Amniotic epithelial cell (primary cell): Measurements from ENCODE around the gene OLFML2B.
"Not testable (repeated sequence)": the region's sequence is repeated elsewhere in the genome, so short reads cannot be mapped to it uniquely, and the experiment has no call there.

Experiments
- DNase-seq: peaks from one replicate; pipeline ENCODE4 v3.0.0-alpha.2; 2010; ENCODE audit warnings: low read depth

Gene OLFML2B

DNA sequence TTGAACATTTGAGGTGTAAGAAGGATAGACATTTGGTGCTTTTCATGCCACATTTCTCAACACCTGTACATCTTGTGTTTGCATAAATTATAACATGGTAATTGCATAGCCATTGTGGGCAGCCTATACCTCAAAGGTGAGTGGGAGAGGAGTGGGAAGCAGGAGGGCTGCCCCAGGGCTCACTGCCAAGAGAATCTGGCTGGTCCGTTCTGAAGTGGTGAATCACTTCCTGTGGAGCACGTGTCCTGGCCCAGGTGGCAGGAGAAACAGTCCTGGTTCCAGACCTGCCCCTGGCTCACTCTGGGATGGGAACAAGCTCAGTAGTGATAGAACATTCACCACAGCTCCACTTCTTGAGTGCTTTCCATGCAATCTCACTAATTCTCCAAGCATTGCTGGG, 11.6 kb upstream of the OLFML2B start:
- peak; percentile 20 for DNase-seq

DNA sequence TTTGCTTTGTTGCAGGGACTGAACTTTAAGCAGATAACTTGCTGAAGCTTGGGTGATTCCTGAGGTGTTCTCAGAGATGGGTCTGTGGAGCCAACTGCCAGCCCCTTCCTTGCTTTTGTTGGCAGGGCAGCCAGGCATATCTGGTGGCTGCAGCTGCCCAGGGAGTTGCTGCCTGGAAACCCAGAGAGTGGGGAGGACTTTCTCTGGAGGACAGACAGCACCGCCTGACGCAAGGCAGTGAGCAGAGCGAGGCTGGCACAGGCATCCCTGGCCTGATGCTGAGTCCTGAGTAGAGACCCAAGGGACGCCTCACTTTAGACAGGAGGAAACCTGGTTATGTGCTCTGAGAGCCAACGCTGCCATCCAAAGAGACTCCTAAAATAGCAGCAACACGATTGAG, 9.8 kb upstream of the OLFML2B start:
- DNase-seq: no peak

DNA sequence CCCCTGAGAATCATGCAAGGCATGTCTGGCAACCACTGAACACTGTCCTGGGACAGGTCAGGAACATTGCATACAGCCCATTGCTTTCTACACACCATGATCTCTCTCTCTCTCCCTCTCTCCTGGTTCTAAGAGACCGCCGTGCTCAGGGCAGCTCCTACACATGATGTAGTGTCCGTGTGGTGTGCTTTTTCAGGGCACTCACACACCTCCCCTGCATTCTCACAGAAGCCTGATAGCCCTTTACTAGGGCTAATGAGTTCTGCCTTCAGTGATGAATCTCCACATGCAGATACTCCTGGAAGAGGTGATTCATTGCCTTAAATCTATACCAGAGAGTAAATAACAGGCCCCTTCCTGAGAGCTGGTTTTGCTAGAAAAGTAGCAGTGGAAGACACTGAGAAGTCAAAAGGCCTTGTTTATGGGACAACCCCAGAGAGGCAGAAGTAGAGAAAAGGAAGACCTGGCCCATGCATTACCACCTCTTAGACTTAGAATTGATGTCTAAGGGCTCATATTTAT, 7.2 kb upstream of the OLFML2B start:
- peak; percentile 65 for DNase-seq

DNA sequence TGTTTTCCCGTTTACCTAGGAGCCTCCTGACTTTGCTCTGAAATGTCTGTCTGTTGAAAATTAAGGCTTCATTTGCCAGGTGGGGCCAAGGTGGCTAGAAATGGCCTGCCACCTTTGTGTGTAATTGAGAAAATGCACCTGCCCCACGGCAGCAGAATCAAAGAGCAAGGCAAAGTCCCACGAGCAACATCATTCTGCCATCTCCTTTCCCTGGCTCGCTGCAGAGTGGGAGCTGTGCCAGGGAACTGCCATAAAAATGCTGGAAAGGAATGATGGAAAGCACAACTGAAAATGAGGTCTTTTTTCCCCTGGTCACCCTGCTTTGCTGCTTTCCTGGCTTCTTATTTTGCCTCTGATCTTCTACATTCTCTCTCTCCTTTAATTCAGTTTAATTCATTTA, 5.5 kb upstream of the OLFML2B start:
- DNase-seq: no peak

DNA sequence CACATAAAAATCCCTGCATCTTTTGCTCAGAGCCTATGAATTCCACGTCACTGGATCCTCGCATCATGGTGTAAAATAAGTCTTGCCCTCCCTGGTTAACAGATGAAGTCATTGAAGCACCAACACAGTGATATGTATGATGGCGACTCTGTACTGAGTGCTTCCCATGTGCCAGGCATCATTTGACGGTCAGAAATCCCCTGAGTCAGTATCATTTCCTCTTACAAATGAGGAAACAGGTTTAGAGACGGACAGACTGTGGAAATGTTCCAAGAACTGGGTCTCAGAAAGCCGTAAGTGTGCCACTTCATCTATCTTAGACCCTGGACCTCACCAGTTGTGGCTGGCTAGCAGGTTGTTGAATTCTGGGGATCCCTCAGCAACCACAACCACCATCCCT, 5.1 kb upstream of the OLFML2B start:
- no peak for DNase-seq

DNA sequence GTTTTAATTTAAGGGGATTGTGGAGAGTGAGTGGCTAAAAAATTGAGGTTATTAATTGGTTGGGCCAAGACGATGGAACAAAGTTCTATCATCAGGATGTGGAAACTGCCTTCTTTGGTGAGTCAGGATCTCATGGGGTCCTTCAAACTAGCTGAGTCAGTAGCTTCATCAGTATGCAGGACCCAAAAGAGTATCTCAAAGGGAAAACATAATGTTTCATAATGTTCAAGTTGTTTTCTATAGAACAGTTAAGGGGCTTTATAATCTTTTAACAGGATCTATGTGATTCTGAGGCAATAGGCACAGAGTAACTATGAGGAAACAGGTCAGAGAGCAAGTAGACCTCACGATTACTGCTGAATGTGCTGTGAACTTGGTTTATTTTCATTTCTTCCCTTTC, 3.2 kb upstream of the OLFML2B start:
- DNase-seq: peak; percentile 60

DNA sequence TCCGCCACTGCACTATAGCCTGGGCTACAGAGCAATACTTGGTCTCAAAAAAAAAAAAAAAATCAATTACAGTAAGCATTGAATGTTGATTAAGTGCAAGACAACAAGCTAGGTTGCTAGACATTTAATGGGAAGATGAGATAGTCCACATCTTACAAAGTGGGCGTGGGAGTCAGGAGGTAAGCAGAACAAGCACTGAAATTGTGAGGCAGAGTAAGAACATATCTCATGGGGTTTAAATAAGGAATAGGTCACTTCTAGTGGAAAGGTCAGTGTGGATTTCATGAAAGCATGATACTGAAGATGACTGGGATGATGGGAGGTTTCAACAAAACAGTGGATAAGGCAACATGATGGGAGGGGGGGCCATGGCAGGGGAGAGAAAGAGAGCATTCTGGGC, 1.9 kb upstream of the OLFML2B start:
- DNase-seq: no peak

DNA sequence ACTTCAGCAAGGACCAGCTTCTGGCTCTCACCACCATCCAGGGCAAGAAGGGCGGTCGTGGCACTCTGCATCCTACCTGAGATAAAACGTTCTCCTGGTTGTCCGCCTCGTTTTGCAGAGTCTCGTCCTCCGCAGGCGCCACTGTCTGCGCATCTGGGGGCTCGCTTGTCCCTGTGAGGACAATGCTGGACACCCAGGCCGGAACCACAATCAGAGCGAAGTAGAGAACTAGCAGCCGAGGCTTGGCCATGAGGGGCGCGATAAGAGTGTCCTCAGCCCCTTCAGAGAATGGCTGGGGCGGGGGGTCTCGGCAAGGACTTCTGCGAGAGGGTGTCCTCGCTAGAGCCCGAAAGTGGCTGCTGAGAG, 505 bp downstream of the OLFML2B start:
- no peak for DNase-seq

DNA sequence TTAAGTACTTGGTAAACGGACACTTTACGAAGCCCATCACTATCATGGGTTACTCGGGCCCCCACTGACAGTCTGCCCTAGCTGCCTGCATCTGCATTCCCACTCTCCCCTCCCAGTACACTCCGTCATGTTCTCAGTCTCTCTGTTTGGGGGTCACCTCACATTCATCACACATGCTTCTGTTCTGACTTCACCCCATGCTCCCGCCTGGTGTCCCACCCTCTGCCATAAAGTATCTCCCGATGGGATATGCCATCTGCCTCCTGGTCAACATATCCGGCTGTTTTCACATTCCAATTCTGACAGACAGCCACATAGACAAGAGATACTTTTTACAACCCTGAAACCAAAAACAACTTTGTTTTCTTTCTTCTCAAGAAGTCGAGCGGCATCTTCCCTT, 1.0 kb downstream of the OLFML2B start:
- DNase-seq: no peak

DNA sequence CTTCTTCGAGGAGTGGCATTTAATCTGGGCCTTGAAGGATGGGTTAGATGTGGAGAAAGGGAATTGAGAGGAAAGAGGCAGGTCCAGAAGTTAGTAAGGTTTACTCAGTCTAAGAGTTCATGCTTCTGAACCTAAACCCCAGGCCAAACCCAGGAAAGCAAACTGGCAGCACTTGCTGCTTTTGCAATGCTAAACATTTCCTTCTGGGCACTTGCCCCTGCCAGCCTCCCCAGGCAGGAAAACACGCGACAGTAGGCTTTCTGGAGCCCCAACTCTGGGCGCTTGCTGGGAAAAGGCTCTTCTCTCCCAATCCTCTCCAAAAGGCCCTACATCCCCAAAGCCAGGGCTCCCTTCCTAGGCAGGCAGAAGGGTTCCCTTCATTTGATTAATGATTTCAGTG, 2.5 kb downstream of the OLFML2B start:
- DNase-seq: no peak

DNA sequence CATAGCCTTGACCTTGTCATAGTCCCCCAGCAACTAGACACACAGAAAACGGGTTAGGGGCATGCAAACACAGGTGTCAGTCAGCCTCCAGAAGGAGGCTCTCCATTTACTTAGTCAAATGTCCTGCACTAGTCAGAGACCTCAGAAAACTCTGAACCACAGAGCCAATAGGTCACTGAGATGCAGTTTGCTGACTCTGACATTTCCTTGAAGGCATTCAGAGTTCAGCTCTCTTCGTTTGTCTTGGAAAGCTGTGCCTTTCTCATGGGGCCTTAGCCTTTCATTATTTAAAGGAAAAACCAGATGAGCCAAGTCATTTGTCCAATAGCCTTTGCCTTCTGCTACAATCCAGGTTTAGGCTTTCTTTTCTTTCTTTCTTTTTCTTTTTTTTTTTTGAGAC, 3.5 kb downstream of the OLFML2B start:
- no peak for DNase-seq

DNA sequence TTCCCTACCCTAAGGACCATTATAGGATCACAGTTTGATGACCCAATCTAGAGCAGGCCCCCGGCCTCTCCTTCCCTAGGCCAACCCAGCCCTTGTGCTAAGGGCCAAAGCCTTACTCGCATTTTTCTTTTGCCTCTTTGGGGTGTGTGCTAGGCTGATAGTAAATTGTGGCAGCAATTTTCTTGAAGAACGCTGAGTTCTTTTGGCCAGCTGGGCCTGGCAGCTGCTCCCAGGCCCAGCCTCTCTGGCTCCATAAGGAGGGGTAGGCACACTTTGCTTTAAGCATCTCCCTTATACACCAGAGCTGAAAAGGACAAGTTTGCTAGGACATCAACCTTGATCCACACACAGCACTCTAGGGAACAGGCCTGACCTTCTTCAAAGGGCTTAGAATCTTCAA, 4.2 kb downstream of the OLFML2B start:
- no peak for DNase-seq

DNA sequence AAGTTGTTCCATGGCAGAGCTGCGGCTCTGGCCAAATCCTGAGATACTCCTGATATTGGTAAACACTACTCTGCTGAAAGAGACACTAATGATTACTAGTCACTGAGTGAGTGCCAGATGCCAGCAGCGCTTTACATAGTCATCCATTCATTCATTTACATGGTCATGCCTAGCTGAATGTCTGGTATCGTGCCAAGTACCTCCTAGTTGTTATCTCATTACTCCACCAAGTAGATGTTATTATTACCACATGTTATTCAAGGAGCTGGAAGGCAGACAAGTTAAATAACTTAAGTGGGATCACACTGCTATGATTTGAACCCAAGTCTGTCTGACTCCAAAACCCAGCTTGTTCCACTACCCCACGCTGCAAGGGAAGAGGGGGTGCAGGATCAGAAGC, 4.7 kb downstream of the OLFML2B start:
- DNase-seq: peak; percentile 65

DNA sequence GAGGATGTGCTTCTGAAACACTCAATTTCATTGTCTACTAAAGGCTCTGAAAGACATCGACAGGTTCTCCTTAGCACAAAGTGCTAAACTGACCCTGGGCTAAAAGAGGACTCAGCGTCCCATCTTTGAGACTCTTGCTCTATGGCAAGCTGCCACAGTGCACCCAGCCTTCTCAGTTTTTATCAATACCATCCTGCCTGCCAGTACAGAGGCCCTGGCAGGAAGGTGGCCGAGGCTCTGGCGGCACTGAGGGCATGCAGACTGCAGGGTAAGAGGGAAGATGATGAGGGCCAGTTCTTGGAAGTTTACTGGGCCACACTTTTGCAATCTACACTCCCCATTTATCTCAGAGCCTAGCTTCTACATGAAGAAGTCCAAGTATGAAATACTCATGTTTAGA, 5.3 kb downstream of the OLFML2B start:
- DNase-seq: no peak

DNA sequence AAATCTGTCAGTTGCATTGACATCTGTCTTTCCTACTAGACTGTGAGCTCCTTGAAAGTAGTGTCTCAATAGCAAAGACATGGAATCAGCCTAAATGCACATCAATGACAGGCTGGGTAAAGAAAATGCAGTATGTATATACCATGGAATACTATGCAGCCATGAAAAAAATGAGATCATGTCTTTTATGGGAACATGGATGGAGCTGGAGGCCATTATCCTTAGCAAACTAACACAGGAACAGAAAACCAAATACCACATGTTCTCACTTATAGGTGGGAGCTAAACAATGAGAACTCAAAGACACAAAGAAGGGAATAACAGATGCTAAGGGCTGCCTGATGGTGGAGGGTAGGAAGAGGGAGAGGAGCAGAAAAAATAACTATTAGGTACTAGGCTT, 5.9 kb downstream of the OLFML2B start:
- not testable (repeated sequence) for DNase-seq

DNA sequence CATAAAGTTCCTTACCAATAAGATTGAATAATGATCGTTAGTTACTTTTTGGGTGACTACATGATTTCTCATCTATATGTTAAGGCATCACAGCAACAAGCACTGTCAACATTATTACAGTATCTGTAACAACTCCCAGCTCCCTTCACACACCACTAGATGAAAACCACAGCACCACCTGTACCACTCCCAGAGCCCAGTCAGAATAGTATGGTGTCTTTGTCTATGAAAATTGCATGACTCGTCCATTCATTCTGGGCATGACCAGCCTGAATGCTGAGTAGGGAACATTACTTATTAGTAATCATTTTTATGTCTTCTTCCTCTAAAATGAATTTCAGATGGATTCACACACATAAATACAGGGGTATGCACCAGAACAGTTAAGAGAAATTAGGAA, 7.0 kb downstream of the OLFML2B start:
- no peak for DNase-seq

DNA sequence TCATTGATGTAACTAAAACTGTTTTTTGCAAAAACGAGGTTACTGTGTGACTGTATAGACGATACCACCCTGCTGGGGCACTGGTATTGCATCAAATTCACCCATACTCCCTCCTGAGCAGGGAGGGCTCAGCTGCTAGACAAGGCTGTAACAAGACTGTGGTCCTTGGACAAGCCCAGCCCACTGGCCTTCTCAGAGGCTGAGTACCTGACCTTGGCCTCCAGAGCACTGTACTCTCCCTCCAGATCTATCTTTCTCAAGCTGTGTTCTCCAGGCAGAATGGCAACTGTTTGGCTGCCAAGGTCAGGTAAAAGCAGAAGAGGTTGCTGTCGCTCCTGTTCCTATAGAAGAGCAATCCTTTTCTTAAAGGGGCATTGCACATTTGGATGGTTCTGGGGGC, 8.5 kb downstream of the OLFML2B start:
- no peak for DNase-seq

DNA sequence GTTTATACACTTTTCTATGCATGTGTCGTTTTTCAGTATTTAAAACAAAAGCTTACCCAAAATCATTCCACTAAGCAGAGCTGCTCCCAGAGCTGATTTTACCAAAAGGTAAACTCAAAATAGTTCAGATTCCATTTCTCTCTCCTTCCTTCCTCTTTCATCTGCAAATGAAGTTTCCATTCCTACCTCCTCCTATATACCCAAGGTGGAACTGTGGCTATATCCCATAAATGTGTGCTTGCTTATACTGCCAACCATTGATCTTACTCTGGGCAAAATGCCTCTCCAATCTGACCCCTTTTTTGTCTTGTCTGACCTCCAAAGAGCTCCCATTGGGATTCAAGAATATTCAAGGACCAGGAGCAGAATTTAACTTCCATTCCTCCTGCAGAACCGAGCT, 9.5 kb downstream of the OLFML2B start:
- DNase-seq: no peak

DNA sequence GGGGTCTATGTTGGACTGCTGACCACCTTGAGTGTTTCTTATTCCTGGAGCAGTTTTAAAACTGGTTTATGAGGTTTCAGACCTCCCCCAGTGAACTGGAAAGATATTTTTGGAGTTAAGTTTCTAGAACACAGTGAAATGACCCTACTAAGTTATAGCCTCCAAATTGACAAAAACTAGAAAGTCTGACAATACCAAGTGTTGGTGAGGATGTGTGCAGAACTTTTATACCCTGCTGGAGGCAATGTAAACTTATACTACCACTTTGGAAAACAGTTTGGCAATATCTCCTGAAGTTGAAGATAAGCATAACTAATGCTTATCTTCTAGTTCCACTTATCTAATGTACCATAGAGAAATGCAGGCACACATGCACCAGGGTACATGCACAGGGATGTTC, 10.4 kb downstream of the OLFML2B start:
- no peak for DNase-seq

DNA sequence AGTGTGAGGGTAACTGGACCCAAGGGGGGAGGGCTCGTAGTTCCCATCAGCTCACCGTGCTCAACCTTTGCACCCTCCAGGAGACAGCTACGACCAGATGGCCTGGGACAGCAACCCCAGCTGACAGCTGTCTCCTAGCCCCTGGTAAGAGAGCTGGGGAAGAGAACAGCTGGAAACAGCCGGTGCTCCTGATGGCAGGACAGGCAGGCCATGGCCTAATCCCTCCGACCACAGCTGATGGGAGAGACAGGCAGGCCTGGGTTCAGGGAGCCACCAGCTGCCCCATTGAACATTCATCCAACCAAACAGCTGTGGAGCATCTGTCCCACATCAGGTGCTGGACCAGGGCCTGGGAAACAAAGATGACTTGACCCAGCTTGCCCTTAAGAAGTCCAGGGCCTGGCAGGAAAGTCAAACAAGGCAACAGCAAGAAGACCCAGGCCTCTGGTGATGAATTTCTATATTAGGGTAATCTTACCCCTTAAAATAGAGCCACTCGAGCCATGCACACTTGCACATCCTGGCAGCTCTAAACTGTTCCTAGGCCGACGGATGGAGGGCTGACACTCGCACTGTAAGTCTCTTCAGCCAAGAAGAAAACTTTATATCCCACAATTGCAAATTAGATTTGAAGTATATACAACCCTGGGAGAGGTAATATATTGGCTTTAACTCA, 12.2 kb downstream of the OLFML2B start:
- DNase-seq: no peak

DNA sequence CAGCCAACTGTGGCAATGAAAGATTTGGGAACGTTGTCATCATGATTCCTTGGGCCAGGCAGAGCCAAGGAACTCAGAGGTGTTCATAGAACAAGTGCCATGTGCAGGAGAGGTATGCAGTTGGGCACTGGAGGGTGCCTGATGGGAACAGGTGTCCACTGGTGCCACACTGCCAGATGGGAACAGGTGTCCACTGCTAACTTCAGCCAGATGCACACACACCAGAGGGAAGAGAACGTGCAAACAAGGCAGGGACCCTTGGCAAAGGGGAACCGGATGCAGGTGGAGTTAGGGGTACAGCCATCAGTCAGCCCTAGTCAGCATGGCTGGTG, 13.5 kb downstream of the OLFML2B start:
- no peak for DNase-seq

DNA sequence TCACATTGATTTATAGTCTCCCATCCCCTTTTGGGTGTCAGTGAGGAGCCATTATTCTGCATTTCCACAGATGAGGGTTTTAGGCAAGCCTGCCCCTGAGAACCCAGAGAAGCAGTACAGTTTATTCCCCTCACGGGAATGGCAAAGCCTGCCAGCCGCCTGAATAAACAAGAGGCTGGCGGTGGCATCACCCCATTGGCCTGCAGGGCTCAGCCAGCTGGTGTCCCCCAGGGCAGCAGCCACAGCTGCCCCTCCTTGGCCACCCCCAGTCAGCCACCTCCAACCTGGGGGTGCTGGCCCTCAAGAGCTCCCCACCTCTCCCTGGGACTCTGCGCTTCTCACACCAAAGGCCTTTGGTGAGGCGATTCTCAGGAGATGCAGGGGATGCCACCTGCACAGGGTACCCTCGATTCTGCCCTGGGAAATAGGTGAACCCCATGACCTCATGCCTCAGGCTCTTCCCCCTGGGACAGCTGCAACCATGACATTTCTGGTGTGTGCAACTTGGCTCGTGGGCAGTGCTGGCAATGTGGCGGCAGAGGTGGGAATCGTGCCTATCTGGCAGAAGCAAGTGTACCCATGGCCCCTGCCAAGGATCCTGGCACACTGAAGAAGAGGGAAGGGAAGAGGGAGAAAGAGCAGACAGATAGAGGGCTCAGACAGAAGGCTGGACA, 14.0 kb downstream of the OLFML2B start:
- no peak for DNase-seq

DNA sequence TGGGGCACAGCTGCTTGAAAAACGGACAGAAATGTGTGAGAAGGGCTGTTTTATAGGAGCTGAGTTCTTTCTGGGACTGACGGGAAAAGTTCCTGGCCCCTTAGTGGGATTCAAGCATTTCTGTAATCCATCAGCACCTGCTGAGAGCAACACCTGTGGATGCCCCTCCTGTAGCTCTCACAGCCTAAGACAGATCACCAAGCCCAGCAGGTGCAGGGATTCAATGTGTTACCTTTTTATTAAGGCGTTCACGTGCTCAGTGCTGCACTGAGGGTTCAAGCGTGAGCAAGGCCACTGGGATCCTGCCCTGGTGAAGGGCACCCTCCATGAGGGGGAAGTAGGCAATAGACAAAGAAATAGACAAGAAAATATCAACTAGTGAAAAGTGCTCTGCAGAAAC, 14.9 kb downstream of the OLFML2B start:
- no peak for DNase-seq

DNA sequence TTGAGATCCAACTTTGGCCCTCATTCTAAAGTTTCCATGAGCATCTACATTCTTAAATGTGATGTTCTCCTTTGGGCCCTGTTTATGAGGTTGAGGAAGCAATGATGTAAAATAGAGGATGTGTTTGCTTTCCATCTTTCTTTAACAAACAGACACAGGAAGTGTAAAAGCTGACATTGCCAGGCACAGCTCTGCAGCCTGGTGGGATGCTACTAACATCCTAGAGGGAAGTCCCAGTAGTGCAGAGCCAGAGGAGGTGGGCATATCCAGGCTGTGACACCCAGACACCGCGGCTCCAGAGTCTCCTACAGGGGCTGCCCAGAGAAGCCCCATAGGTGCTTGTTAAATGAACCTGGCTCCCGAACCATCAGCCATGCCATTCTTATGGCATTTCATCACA, 16.2 kb downstream of the OLFML2B start:
- no peak for DNase-seq
